HG03521 (cell line): Measurements from ENCODE around the gene KRTAP5-9.
"Not testable (repeated sequence)": the region's sequence is repeated elsewhere in the genome, so short reads cannot be mapped to it uniquely, and the experiment has no call there.

Source experiments
- ATAC-seq: cut with Tn5 transposase; IDR thresholded peaks from one replicate; pipeline ENCODE4 v1.9.1; 2021; ENCODE audit warnings: mild to moderate bottlenecking, moderate library complexity; ENCODE audit not compliant: unreplicated experiment

KRTAP5-9 gene, protein sequence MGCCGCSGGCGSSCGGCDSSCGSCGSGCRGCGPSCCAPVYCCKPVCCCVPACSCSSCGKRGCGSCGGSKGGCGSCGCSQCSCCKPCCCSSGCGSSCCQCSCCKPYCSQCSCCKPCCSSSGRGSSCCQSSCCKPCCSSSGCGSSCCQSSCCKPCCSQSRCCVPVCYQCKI

DNA sequence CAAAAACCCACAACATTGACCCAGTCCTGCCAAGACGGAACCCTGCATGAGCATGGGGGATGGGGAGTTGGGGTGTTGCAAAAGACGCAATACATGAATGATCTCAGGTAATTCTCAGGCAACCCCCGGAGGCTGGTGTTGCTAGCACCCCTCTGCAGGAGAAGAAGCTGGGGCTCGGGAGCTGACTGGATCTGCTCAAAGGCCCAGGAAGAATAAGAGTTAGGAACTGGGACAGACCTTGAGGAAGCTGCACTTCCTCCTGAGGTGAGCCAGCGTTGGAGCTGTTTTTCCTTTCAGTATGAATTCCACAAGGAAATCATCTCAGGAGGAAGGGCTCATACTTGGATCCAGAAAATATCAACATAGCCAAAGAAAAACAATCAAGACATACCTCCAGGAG is at the start of gene KRTAP5-9:
Gene KRTAP5-9, plus strand, starts transcription at position 301 of the 400 bp plus-strand sequence. CDS start 238 bp downstream, outside the sequence.
- ATAC-seq, result no peak

DNA sequence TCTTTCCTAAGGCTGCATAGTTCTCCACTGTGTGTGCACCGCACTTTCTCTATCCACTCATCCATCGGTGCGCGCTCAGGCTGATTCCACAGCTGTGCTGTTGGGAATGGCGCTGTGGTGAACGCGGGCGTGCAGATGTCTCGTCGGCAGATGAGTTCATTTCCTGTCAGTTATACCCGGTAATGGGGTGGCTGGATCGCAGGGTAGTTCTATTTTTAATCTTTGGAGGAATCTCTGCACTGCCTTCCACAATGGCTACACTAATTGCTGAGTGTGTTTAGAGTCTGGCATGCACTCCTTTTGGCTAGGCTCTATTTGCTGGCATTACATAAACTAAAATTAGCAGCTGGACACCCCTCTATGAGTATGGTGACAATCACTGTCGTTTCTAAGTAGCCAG is 49.1 kb upstream of the KRTAP5-9 start:
- ATAC-seq, result no peak

GRCh38 chr11:71499546-71499945 is 48.7 kb upstream of the KRTAP5-9 start:
- no peak for ATAC-seq

DNA sequence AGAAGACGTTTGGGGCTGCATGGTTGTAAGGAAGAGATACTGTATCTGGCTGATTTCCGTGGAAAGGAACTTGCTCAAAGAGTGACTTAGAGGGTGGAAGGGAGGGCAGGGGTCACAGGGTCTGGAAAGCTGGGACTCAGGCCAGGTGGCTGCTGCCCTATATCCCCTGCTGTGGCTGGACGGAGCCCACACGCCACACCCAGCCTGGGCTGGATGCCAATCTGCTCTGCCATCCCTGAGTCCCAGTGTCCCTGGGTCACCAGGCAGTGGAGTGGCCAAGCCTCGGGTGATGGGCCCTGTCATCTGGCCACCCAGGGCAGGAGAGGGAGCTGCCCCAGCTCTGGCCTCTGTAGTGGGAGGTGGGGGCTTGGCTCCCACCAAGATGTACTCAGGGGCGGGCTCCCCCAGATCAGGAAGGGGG is 47.6 kb upstream of the KRTAP5-9 start:
- ATAC-seq, result no peak

DNA sequence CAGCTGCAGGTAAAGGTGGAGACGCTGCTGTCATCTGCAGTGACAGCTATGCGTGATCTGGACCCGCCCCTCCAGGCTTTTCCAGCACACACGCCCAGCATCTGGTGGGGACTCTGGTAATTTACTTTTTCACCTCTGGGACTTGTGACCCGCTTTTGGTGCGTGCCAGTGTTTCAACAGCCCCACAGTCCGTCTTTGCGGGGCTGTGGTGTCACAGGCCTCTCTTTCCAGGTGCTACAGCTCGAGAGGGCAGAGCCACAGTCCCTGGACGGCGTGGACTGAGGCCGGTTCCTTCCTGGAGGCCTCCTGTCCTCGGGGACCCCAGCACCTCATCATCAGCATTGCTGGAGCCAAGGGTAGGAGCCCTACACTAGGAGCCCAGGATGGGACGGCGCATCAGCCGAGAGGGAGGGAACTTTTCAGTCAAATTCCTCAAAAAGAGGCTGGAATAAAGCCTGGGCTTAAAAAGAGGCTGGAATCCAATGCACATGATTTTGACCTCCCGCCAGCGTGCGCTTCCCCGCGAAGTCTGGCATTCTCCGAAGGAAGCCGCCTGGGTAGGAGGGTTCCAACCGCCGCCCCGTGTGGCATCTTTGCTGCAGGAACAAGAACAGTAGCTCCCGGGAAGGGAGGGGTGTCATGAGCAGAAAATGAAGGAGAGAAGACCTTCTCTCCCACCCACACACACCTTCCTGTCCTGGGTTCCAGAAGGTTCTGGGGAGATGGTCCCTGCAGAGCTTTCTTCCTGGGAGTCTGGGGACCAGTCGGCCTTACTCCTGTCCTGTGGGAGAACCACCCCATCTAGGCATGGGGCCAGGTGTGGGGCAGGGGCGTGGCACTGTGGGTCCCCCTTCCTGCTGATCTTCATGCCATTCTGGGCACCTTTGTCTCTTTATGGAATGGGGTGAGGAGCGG is 46.9 kb upstream of the KRTAP5-9 start:
- ATAC-seq, result no peak

GRCh38 chr11:71502026-71502425 is 46.2 kb upstream of the KRTAP5-9 start:
- no peak for ATAC-seq

- no peak for ATAC-seq
Measured at GRCh38 chr11:71502871-71503435, 45.3 kb upstream of the KRTAP5-9 start.

DNA sequence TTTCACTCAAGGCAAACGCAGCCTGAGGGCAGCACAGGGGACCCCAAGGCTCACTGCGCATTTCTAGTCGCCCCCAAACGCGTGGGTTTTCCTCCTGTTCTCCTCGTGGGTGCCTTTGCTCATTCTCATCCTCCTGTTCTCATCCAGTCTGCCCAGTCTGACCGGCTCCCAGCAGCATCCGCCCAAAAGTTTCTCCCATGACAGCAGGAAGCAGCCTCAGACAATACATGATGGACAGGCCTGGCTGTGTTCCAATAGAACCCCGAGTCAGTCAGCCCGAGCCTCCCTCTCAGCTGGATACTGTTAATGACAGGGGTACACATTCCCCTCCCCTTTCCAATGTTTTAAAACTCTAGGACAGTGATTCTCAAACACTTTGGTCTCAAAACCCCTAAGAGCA is 43.7 kb upstream of the KRTAP5-9 start:
- no peak for ATAC-seq

DNA sequence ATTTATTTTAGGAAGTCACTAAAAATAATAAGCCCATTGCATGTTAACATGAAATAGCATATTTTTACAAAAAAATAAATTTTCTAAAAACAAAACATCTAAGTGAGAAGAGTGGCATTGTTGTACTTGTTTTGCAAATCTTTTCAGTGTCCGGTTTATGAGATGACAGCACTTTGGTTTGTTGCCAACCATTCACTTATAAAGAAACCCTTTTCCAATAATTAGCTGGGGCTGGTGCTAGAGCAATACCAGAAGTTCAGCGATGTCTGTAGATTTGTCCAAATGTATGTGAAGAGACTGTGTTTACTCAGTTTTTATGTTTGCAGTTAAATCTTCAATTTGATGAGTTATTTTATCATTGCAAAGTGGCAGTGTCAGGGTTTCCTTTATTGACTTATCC is 43.2 kb upstream of the KRTAP5-9 start:
- no peak for ATAC-seq

GRCh38 chr11:71505781-71506180 is 42.4 kb upstream of the KRTAP5-9 start:
- no peak for ATAC-seq

DNA sequence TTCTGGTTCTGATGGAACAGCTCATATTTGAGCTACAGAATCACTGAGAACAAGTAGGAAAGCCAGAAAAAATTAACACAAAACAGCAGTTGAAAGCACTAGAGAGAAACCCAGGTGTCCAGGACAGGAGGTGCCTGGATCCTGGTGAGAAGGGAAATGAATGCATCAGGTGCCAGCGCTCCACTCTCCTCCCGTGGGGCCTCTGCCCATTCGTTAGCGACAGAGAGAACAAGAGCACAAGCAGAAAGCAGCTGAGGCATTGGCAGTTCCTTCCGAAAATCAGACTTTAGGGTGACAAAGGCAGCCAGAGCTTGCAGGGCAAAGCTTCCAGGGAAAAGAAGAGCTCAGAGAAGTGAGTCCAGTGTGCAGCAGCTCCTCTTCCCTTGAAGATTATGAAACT is 41.1 kb upstream of the KRTAP5-9 start:
- ATAC-seq, result no peak

DNA sequence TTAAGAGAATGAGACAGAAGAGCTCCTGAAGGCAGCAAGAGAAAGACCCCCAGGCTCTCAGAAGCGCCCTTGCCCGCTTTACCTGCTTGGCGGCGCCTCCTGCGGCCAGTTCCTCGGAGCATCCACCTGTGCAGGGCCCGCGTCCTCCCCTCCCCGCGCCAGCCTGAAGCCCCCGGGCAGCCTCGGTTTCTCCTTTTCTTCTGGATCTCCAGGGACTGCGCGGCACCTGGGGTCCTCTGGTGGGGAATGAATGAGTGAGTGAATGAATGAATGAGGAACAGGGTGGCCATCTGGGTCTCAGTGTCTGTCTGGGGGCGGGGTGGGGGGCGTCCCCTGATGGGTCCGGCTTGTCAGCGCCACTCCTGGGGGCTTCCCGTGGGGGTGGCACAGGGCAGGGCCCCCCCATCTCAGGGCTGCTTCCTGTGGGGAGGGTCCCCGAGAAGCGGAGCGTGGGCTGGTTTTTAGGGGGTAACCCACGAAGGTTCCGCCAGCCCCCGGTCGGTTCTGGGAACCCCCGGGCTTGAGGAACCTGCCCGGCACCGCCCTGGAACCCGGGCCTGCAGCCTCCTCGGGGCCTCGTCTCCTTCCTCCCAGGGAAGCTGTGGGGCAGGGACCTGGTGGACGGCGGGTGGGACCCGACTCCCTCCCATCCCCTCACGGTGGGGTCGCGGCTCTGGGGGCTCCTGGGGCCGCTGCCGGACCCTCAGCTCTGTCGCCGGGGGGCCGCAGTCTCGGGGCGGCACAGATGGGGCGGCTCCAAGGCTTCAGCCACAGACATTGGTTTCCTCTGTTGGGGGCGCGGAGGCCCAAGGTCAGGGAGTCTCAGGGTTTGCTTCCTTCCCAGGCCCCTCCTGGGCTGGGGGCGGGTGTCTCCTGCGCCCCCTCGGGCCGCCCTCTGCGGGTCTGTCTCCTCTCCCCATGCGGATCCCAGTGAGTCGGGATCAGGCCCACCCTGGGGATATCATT is 29.4 kb upstream of the KRTAP5-9 start:
- no peak for ATAC-seq

GRCh38 chr11:71519546-71519945 is 28.7 kb upstream of the KRTAP5-9 start:
- ATAC-seq, result no peak

- no peak for ATAC-seq
Measured at GRCh38 chr11:71525188-71525937, 22.9 kb upstream of the KRTAP5-9 start.

GRCh38 chr11:71525938-71526495 is 22.2 kb upstream of the KRTAP5-9 start:
- no peak for ATAC-seq

DNA sequence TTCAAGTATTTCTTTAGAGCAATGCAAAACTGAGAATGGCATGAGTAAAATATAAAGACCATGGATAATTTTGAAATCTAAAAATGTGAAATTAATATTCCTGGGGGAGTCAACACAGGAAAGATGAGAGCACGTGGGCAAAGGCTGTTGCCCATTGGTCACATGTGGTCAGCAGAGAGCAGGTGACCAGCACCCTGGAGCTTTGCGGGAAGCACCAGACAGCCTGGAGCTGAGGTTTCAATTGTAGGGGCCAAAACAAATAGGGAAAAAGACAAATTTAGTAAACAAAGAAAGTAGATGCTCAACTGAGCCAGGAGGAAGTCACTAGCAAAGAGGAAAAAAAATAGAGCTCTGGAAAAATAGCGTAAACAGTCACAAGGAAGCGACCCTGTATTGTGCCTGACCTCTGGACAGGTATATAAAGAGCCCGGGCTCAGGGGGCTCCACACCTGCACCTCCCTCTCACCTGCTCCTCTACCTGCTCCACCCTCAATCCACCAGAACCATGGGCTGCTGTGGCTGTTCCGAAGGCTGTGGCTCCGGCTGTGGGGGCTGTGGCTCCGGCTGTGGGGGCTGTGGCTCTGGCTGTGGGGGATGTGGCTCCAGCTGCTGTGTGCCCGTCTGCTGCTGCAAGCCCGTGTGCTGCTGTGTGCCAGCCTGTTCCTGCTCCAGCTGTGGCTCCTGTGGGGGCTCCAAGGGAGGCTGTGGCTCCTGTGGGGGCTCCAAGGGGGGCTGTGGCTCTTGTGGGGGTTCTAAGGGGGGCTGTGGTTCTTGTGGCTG is 21.2 kb upstream of the KRTAP5-9 start, which contains the start of gene KRTAP5-7:
Gene KRTAP5-7, plus strand, starts transcription at position 472 of the 780 bp plus-strand sequence. Its CDS starts 34 bp downstream, at position 506.
- not testable (repeated sequence) for ATAC-seq

GRCh38 chr11:71527576-71528210 is 20.5 kb upstream of the KRTAP5-9 start:
- ATAC-seq, result no peak

GRCh38 chr11:71530602-71531001 is 17.6 kb upstream of the KRTAP5-9 start:
- ATAC-seq, result no peak
